KMS-11 (cell line): ENCODE measurements around the gene CEP83.

ENCODE experiments used
- H2AFZ ChIP-seq: fragments of 200-600 bp; sonication (generic); 2 replicates; pipeline ENCODE4 v1.6.1; 2016; ENCODE audit warnings: antibody characterized with exemption, mixed run types, low read depth
- H3K27ac ChIP-seq: fragments of 200-600 bp; sonication (generic); 2 replicates; pipeline ENCODE4 v1.6.1; 2016; ENCODE audit warnings: mild to moderate bottlenecking, mixed run types
- H3K27me3 ChIP-seq: fragments of 200-600 bp; sonication (generic); 2 replicates; pipeline ENCODE4 v1.6.1; 2017; ENCODE audit warnings: mild to moderate bottlenecking, low read depth, mixed run types, moderate library complexity; ENCODE audit not compliant: insufficient read depth
- H3K36me3 ChIP-seq: fragments of 200-600 bp; sonication (generic); 2 replicates; pipeline ENCODE4 v1.6.1; 2017; ENCODE audit warnings: mild to moderate bottlenecking, mixed run types; ENCODE audit not compliant: insufficient read depth
- H3K4me1 ChIP-seq: fragments of 200-600 bp; sonication (generic); 2 replicates; pipeline ENCODE4 v1.6.1; 2016; ENCODE audit warnings: mild to moderate bottlenecking, low read depth, mixed run types; ENCODE audit not compliant: poor library complexity, severe bottlenecking
- H3K4me2 ChIP-seq: fragments of 200-600 bp; sonication (generic); 2 replicates; pipeline ENCODE4 v1.7.0; 2016; ENCODE audit warnings: mild to moderate bottlenecking, mixed run types
- H3K4me3 ChIP-seq: fragments of 200-600 bp; sonication (generic); IDR thresholded peaks from 2 replicates; pipeline ENCODE4 v1.6.1; 2017; ENCODE audit warnings: low read depth, low read length, mixed read lengths; ENCODE audit not compliant: insufficient read depth
- H3K79me2 ChIP-seq: fragments of 200-600 bp; sonication (generic); 2 replicates; pipeline ENCODE4 v1.6.1; 2016; ENCODE audit warnings: low read depth, mixed run types; ENCODE audit not compliant: insufficient read depth
- H3K9ac ChIP-seq: fragments of 200-600 bp; sonication (generic); 2 replicates; pipeline ENCODE4 v1.6.1; 2016; ENCODE audit warnings: mild to moderate bottlenecking, mixed run types
- H4K20me1 ChIP-seq: fragments of 200-600 bp; sonication (generic); 2 replicates; pipeline ENCODE4 v1.6.1; 2016; ENCODE audit warnings: mild to moderate bottlenecking, mixed run types; ENCODE audit not compliant: insufficient read depth
- TF ChIP-seq, protein P1 (sequence below): fragments of 200-600 bp; sonication (generic); conservative IDR thresholded peaks from 2 replicates; pipeline ENCODE4 v1.6.1; 2017; ENCODE audit warnings: low read depth, mild to moderate bottlenecking, antibody characterized with exemption, low read length, moderate library complexity, mixed read lengths

Gene CEP83

DNA sequence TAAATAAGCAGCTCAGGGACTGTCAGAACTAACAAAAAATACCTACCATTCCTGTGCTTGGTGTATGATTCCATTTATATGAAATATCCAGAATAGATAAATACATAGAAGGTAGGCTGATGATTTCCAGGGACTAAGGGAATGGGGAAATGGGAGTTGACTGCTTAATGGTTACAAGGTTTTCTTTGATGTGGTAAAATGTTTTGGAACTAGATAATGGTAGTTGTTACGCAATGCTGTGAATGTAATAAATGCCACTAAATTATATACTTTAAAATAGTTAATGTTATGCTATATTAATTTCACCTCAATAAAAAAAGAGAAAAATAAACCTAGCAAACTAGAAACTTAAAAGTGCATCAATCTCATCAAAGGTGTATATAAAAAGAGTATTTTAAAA is 41.1 kb downstream of the CEP83 start:
- Histone ChIP-seq H4K20me1 (no peaks in the 10 kb centered on the region), H3K4me1 (no peaks in the 10 kb centered on the region), H3K36me3 (no peaks in the 10 kb centered on the region; the same call in 1 of the 2 replicates), H3K27ac (no peak overlapping the region), H3K4me2 (no peak overlapping the region), H2AFZ (no peak overlapping the region), H3K9ac (no peak overlapping the region), H3K79me2 (0 out of 2 replicates have a peak, but pooled peaks cover 7% of the 10 kb centered on the region), H3K27me3 (no peaks in the 10 kb centered on the region), H3K4me3 (no peak overlapping the region)
- TF ChIP-seq, protein P1, sequence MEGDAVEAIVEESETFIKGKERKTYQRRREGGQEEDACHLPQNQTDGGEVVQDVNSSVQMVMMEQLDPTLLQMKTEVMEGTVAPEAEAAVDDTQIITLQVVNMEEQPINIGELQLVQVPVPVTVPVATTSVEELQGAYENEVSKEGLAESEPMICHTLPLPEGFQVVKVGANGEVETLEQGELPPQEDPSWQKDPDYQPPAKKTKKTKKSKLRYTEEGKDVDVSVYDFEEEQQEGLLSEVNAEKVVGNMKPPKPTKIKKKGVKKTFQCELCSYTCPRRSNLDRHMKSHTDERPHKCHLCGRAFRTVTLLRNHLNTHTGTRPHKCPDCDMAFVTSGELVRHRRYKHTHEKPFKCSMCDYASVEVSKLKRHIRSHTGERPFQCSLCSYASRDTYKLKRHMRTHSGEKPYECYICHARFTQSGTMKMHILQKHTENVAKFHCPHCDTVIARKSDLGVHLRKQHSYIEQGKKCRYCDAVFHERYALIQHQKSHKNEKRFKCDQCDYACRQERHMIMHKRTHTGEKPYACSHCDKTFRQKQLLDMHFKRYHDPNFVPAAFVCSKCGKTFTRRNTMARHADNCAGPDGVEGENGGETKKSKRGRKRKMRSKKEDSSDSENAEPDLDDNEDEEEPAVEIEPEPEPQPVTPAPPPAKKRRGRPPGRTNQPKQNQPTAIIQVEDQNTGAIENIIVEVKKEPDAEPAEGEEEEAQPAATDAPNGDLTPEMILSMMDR, result no peak

DNA sequence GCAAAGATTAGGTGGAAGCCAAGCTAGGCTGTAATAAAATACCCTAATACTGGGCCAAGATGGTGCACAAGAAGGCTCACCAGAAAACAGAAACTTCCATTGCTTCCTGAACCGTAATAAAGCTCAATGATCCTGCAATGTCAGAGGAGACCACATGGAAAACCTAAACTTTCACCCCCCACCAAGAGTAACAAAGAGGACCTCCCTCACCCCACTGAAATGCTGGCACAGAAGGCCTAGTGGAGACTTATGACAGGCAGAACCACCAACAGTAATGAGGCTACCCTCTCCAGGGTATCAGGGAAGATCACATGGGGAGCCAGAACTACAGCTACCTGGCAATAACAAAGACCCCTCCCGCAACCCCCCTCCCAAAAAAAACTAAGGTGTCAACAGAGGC is 43.1 kb downstream of the CEP83 start:
- H3K27ac ChIP-seq, result no peak overlapping the region
- no peaks in the 10 kb centered on the region for H3K27me3 ChIP-seq
- no peaks in the 10 kb centered on the region for H4K20me1 ChIP-seq
- peaks cover 7% of the 10 kb centered on the region for H3K4me1 ChIP-seq
- no peaks in the 10 kb centered on the region; the same call in 1 of the 2 replicates for H3K36me3 ChIP-seq
- H3K79me2 ChIP-seq, result 0 out of 2 replicates have a peak, but pooled peaks cover 7% of the 10 kb centered on the region
- H2AFZ ChIP-seq, result no peak overlapping the region
- no peak overlapping the region for H3K4me2 ChIP-seq
- TF ChIP-seq, protein P1, result no peak
- H3K9ac ChIP-seq, result no peak overlapping the region
- H3K4me3 ChIP-seq, result no peak overlapping the region

DNA sequence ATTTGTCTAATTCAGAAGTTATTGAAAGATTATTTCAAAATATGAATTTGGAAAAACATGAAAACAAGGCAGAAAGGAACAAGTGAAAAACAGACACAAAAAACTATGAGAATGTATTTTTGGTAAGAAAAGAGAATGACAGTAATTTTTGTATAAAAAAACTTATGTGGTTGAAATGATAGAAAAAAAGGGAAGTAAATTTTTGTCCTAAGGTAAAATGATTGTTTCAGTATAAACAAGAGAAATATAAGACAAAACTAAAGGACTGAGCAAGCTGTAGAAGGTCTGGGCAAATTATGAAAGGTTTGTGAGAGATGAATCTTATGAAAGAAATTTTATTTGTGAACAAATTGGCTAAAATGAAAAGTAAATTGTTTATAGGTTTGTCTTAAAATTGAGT is 44.6 kb downstream of the CEP83 start:
- H3K4me2 ChIP-seq, result no peak overlapping the region
- H3K79me2 ChIP-seq, result 0 out of 2 replicates have a peak, but pooled peaks cover 7% of the 10 kb centered on the region
- no peaks in the 10 kb centered on the region for H3K27me3 ChIP-seq
- H3K9ac ChIP-seq, result no peak overlapping the region
- no peak overlapping the region for H3K27ac ChIP-seq
- H4K20me1 ChIP-seq, result no peaks in the 10 kb centered on the region
- no peak overlapping the region for H2AFZ ChIP-seq
- H3K36me3 ChIP-seq, result no peaks in the 10 kb centered on the region; the same call in 1 of the 2 replicates
- TF ChIP-seq, protein P1, result no peak
- peaks cover 10% of the 10 kb centered on the region for H3K4me1 ChIP-seq
- no peak overlapping the region for H3K4me3 ChIP-seq

DNA sequence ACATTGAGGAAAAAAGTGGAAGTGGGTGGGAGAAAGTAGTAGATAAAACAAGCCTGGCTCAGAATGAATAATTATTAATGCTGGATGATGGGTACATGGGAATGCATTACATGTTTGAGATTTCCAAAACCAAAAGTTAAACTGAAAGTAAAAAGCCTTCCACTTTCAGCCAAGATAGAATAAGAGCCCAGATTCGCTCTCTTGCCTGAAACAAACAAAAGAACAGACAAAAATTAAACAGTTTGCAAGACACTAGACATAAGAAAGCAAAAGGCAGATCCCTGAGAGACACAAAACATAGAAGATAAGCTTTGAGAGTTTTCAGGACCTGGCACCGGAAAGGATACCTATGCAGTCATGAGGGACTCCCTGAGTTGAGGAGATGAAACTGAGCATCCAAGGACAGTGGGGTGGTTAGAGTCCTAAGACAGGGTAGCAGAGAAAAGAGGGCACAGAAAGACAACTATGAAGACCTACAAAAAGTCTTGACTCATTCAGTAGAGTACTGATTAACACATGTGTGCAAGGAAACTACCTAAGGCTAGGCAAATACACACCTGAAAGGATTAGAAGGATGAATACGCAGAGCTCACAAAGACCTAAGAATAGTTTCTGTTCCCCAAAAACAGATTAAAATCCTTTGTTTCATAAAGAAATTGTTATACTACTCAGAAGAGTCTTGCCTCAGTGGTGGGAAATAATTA is 54.1 kb downstream of the CEP83 start:
- Histone ChIP-seq H3K4me1 (peaks cover 32% of the 10 kb centered on the region), H3K4me2 (peak overlapping the region; percentile 75), H3K36me3 (no peaks in the 10 kb centered on the region), H3K27me3 (no peaks in the 10 kb centered on the region), H3K9ac (peak overlapping the region; percentile 34; the same call in 1 of the 2 replicates), H3K79me2 (no peaks in the 10 kb centered on the region; the same call in 1 of the 2 replicates), H2AFZ (no peak overlapping the region), H3K27ac (peak overlapping the region; percentile 65), H4K20me1 (no peaks in the 10 kb centered on the region; the same call in 1 of the 2 replicates), H3K4me3 (no peak overlapping the region)
- TF ChIP-seq, protein P1, result no peak
